RPMI8226 (cell line): ENCODE measurements around the gene C19orf38.

Experiments used
- DNase-seq: peaks from one replicate; pipeline ENCODE4 v3.0.0-alpha.2; 2015

The C19orf38 gene, protein sequence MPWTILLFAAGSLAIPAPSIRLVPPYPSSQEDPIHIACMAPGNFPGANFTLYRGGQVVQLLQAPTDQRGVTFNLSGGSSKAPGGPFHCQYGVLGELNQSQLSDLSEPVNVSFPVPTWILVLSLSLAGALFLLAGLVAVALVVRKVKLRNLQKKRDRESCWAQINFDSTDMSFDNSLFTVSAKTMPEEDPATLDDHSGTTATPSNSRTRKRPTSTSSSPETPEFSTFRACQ

DNA sequence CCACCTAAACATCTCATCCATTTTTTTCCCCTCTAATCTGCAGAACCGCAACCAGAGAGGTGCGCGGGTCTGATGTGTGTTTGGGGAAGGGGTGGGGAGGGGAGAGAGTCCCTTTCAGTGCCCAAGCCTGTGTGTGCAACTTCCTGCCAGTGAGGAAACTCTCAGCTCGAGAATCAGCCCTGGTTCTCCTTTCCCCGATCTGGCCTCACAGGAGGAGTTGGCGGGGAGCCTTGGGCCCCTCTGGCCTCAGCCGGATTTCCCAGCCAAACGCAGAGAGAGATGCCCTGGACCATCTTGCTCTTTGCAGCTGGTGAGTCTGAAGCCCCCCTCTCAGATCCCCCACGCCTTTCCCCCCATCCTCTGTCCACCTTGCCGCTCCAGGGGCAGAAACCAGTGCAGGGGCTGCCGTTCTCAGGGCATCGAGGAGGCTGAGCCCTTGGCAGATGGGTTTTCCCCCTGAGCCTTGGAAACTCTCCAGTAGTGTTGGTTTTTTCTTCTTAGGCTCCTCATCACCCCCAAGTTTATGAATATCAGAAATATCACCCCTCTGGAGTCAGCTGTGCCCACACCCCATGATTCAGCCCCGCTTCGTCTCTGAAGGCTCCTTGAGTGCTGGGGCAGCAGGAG, at the start of gene C19orf38:
Gene C19orf38 (plus strand): TSS at position 186 of the 627 bp plus-strand sequence. CDS start 94 bp downstream, at position 280.
- no peak for DNase-seq

DNA sequence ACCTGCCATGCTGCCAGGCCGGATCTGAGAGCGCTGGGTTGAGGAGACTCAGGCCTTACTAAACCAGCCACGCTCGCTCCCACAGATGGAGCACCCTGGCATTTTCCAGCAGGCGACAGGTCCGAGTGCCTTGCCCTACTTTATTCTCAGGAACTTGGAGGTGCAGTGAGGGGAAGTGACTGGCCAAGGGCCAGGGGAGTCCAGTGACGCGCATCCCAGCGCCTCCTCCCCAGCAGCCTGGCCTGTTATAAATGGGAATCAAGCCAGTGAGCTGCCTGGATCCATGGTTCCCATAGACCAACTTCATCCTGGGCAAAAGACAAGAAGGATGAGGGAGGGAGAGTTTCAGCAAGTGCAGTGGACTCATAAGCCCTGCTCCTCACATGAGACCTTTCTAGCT, 47.7 kb upstream of the C19orf38 start:
- DNase-seq = no peak

DNA sequence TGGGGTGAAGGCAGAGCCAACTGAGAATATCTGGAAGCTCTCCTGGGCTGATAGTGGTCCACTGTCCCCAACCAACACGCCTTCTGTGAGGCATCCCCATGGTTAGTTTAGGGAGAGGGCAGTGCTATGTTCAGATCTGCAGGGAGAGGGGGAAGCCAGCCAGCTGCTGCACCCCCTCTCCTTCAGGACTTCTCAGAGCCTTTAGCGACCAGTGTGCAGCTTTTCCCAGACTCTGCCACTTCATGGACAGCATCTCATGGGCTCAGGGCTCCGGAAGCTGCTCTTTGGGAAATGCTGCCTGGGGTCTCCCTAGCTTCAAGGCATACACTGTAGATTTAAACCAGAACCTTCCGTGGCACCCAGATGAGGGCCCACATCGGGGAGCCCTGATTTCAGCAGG, 45.7 kb upstream of the C19orf38 start:
- DNase-seq = no peak

DNA sequence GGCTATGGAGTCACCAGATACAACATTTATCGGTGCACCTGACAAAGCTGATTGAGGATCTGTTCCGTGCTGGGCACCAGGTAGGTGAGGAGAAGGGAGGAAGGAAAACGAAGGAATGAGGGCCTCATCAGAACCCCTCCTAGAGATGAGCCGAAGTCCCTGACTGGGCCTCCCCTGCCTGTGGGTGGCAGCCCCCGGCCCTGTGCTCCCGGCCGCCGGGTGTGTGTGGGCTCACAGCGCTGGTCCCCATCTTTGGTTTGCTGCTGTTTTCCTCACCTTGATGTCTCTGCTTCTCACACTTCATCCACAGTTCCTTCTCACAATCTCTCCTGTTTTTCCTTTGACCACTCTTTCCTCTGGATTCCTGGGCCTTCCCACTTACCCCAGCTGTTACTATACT, 45.0 kb upstream of the C19orf38 start:
- DNase-seq = no peak

DNA sequence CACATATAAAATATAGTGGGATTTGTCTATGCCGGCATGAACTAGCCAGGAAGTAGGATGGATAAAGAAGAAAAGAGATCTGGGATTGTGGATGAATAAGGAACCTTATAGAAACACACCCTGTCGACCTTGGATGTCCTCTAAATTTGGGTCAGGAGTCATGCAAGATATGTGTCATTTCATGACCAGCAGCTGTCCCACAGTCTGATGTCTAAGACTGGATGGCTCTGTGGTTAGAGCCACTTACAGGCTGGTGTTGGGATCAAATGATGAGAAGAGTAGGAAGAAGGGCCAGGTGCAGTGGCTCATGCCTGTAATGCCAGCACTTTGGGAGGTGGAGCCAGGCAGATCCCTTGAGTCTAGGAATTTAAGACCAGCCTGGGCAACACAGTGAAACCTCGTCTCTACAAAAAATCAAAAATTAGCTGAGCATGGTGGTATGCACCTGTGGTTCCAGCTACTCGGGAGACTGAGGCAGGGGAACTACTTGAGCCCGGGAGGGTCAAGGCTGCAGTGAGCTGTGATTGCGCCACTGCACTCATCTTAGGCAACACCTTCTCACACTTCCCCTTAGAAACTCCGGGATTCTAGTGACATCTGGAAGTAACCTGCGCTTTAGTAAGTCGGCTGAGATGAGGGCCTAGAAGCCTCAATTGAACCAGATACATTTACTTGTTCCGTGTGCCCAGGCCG, 43.0 kb upstream of the C19orf38 start:
- DNase-seq = no peak

DNA sequence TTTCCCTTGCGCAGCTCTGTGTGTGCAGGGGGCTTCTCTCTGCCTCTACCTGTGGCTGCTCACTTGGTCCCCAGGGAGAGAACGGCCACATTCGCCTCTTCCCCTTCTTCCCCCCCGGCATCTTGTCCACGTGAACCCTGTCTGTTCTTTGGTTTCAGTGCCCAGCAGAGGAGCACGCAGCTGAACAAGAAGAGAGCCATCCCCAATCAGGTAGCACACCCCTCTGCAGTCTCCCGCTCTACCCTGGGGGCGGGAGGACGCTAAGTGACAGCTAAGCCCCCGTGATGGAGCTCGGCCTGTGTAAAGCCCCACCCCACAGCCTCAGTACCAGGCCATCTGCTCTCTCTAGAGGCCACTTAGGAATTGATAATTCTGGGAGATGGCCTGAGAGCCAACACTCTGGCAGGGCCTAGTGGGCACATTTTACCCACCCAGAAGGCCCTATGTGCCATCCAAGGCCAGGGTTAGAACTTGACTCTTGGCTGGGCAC, 42.4 kb upstream of the C19orf38 start:
- DNase-seq = no peak

DNA sequence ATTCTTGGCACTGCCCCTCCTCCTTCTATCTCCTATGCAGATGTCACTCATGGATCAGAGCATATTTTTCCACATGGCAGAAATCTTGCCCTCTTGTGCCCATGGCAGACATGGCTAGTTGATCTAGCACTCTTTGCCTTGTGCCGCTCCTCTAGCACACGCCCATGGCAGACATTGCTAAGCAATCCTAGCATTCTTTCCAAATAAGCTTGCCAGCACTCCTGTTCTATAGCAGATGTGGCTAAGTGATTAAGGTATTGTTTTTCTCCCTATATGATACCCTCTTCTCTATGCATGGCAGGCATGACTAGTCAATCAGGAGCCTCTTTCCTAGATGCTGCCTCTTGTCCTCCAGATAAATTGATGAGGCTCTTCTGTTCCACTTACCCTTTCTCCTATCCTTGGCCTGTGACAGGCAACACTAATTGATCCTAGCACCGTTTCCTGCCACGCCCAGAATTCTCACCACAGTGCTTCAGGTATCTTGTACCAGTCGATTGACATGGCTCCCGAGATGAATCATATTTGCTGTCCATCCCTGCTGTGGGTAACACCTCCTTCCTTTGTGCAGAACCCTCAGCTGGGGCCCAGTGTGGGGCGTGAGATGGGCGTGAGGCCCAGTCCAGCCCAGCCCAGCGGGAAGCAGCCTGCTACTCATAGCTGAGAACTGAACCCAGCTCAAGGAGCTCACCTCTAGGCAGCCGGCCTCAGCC, 39.1 kb upstream of the C19orf38 start:
- no peak for DNase-seq

DNA sequence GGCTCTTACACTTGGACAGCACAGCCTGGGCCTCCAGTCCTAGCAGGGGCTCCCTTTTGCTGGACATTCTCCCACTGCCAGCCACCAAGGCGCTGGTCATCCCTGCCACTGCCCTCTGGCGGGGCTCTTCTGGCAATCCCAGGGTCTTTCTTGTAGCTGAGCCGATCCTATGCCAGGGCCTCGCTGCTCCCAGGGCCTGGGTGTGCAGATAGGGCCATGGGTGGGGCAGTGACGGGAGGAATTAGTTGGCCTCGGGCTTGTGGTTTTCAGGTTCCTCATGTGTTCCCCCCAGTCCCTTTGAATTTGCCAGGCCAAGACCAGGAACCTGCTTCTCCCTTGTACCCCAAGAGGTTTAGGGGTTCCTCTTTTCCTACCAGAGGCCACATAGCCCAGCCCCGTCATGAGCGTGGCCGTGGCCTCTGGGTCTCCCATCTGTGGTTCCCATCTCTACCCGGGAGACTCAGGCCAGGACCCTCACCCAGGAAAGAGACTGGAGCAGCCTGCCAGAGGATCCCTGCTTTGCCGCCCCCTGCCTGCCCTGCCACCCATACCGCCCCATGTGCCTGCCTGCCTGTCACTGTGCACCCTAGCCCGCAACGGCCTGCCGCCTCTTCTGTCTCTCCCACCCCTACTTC, 38.4 kb upstream of the C19orf38 start:
- no peak for DNase-seq

DNA sequence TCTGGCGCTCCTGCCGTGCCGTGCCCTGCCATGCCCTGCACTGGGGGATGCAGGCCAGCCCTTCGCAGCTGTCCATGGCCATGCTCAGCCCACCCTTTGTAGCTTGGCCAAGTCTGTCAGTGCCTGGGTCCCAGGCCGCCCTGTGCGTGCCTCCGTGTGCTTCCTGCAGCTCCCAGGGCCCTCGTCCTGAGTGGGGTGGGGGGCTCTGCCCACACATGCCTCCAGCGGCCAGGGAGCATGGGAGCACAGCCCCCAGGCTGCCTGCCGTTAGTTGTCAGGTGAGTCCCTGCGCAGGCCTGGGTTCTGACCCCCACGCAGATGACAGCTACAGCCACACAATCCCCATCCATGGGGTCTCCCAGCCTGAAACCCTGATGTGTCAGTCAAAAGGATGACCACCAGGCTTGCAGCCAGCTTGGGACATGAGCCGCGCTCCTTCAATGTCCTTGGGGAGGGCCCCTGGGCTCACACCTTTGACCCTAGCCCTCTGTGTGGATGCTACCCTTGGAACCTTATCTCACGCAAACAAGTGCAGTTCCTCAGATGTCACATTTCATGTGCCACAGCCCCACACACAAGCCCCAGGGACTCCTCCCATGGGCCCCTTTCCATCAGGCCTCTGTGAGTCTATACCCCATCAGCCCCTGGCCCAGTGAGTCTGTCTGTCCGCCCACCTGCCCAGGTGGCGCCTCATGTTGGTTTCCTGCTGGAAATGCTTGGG, 36.7 kb upstream of the C19orf38 start:
- no peak for DNase-seq

DNA sequence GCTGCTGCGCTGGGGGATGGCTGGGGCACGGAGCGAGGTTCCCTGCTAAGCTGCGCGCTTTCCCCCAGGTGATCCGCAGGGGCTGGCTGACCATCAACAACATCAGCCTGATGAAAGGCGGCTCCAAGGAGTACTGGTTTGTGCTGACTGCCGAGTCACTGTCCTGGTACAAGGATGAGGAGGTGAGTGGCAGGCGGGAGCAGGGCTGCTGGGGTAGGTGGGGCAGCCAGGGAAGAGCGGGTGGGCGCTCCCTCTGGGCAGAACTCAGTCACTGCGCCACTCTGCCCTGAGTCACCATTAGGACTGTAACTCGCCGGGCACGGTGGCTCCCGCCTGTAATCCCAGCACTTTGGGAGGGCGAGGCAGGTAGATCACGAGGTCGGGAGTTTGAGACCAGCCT, 36.0 kb upstream of the C19orf38 start:
- DNase-seq = no peak

DNA sequence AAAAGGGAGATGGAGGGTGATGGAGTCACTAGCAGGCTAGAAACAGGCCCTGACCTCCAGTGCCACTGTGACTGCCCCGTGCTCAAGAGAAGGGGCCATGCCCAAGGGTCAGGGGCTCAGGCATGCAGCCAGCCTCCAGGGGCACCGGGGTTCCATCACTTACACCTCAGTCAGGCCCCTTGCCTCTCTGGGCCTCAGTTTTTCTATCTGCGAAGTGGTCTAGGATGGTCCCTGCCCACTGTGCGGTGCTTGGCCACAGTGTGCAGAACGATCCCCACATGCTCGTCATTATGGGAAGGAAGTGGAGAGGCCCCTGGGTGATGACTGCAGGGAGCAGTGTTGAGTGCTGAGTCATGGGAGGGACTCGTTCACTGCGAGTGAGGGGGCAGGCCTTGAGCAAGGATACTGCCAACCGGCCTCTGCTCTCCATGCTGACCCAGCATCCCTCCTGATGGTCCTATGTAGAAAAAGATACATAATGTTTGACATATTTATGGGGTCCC, 35.3 kb upstream of the C19orf38 start:
- DNase-seq = no peak

DNA sequence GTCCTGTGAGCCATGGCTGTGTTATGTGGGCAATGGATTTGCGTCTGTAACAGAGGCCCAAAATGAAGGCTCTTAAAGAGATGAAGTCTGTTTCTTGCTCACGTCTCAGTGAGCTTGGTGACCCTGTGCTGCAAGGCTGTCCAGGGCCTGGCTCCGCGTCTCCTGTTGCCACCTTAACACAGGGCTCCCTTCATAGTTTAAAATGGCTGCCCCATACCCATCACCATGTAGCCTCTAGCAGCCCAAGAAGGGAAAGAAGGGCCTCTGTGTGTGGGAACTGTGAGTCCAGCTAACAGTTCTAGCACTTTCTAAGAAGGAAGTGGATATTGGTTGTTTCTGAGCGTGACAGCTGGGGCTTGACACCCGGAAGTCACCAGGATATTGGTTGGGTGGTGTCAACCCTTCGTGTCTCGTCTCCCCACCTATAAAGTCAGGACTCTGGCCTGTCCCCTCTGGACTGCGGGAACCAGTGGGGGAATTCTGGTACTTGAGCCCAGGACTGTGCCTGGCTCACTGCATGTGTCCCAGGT, 33.1 kb upstream of the C19orf38 start:
- no peak for DNase-seq

DNA sequence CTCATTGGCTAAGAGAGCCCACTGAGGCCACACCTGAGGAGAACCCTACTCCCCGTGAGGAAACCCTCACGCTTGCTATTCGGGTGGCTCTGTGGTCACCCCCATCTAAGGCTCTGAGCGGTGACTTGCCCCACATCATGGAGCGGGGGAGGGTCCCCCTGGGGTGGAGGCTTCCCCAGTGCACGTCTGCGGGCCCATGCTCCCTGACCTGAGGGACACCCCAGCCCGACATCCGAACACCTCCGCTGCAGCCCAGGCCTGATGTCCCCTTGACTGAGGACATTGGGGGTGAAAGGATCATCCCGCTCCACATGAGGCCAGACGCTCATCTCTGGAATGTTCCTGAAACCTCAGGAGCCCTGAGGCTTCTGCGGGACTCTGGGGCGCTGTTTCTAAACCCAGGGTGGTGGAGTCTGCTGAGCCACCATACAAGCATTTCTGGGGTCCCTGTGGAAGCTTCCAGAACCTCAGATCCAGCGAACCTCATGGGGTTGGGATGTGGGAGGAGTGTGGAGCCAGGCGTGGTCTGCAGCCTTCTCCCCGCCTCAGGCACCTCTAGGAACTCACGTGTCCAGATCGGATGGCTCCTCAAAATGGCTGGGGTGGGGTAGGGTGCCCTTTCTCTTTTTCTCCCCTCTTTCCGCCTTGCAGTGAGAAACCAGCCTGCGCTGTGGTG, 32.1 kb upstream of the C19orf38 start:
- DNase-seq = no peak

DNA sequence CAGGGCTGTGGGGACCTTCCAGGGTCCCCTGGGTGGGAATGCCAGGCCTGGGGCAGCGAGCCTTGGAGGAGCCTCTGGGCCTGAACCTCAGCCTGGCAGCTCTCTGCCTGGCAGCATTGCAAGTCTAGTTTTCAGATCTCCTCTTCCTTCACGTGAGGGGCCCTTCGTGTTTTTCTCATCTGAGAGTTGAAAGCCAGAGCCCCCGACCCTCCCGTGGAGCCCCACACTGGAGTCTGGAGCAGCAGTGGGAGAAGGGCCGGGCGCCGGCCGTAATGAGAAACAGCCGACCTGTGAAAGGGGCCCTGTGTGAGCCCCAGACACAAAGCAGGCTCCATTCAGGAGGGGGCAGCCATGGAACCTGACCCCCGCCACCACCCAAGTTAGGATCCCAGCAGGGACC, 31.5 kb upstream of the C19orf38 start:
- no peak for DNase-seq

DNA sequence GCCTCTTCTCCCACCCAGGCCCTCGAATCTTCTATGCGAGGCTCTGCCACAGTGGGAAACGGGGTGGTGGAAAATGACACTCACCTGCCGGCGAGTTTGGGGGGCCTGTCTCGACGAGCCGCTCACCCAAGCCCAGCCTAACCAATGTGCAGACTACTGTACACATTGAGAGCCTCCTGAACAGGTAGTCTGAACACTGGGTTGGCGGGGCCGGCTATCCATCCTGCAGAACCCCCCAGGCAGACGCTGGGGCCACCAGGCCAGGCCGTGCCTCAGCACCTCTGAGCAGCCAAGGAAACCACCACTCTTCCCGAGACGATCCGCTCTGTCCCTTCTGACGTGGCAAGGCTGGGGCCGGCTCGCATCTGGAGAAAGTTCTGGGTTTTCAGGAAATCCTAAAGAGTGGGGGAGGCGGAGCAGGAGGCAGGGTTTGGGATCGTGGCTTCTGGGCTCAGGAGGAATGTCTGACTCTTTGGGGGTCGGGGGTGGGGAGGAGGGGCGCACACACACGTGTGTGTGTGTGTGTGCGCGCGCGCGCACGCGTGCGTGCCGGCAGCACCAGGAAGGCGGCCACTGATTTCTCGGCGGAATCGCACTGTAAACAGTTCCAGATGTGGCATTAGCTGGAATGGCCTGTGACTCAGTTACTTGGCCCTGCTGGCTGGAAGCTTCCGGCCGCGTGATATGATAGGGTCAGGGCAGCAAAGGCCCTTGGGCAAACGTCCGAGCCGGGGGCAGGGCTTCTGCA, 30.8 kb upstream of the C19orf38 start:
- no peak for DNase-seq

DNA sequence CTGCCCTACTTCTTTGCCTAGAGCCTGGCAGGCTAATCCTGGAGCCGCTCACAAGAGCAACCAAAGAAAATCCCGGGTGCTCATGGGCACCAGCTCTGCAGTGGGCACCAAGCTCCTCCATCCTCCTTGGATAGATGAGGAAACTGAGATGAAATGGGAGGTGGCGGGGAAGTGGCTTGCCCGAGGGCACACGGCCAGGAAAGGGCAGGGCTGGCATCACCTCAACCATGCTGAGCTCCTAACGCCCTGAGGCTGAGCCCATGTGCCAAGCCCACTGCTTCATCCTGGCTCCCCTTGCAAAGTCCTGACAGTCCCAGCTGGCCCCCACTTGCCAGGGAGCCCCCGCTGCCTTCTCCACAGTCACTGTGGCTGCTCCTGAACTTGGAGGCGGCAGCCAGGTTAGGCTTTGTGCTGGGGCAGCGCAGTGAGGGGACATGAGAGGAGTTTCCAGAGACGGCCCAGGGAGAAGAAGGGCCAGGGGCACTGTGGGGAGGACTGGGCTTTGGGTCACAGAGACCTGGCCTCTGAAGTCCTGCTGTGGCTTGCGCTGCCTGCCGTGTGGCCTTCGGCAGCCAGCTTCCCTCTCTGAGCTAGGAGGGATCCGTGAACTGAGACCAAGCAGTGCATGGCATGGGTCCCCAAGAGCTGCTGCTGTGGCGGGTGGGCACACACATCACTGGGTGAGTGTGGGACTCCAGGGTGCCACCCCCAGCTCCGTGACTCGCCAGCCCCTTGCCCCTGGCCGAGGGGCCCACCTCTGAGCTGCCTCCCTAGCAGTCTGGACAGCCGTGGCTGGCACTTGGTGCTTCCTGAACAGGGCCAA, 29.7 kb upstream of the C19orf38 start:
- no peak for DNase-seq

DNA sequence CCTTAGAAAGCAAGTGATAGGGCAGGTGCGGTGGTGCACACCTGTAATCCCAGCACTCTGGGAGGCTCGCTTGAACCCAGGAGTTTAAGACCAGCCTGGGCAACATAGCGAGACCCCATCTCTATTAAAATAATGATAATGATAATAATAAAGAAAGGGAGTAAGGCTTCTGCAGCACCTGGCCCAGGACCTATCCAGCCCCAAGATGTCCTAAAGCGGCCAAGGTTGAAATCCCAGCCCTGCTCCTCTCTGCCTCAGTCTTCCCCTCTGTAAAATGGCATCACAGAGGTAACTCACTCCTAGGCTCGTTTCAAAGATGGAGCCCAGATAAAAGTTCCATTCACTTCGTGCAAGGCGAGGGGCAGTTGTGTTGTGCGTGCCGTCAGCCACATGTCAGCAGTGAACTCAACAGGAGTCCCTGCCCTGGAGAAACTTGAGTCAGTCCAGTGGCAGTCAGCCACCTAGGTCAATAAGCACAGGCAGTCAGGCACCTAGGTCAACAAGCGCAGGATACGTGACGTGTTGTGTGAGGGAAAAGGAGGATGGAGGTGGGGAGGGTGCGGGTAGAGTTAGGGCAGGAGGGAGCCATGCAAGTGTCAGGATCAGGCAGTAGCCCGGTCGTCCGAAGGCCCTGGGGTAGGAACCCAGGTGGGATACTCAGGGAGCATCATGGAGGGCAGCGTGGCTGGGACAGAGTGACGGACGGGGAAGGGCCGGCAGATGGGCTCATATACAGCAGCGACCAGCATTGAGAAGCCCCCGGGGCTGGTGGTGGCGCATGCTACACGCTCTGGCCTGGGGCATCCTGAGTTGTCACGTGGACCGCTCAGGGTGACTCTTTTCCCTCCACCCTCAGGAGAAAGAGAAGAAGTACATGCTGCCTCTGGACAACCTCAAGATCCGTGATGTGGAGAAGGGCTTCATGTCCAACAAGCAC, 28.8 kb upstream of the C19orf38 start:
- no peak for DNase-seq

DNA sequence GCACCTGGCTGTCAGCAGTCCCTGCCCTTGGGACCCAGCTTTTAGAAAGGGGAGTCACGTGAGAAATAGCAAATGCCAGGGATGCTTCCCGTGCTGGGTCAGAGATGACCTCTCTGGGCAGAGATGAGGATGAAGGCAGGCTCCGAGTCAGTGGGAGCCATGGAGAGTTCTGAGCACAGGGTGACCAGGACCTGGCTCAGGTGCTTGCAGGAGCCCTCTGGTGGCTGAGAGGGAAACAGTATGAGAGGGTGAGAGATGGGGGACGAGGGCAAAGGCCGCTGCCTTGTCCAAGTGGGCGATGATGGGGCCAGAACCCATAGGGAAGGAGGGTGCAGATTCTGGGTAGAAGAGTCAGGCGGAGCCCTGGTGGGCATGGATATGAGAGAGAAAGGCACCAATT, 28.0 kb upstream of the C19orf38 start:
- DNase-seq = no peak
